Neural cell (in vitro differentiated cells): ENCODE data around the gene INPP5D. TPM values are rescaled to one million over a fixed set of nuclear protein-coding genes. Genes with fewer than 3 reads are reported as not detected.

ENCODE experiments used
- H2AFZ ChIP-seq: fragments of 200-600, 300-800 bp; sonication (generic), shearing (Covaris generic); 2 replicates; pipeline ENCODE4 v1.6.0; 2014; ENCODE audit warnings: low read depth, mild to moderate bottlenecking, antibody characterized with exemption, low read length, moderate library complexity
- H3F3A ChIP-seq: fragments of 200-600 bp; shearing (Covaris generic); 2 replicates; pipeline ENCODE4 v1.6.1; 2016; ENCODE audit warnings: mild to moderate bottlenecking, moderate library complexity, mixed read lengths, antibody characterized with exemption, low read length; ENCODE audit not compliant: insufficient read depth, poor library complexity, severe bottlenecking
- H3K27ac ChIP-seq: fragments of 200-600, 300-800 bp; sonication (generic), shearing (Covaris generic); 2 replicates; pipeline ENCODE4 v1.5.1; 2014; ENCODE audit warnings: mild to moderate bottlenecking, low read length, moderate library complexity
- H3K27me3 ChIP-seq: fragments of 300-800, 200-600 bp; sonication (generic), shearing (Covaris generic); 2 replicates; pipeline ENCODE4 v1.6.0; 2014; ENCODE audit warnings: mild to moderate bottlenecking, low read depth, low read length, moderate library complexity; ENCODE audit not compliant: insufficient read depth
- H3K36me3 ChIP-seq: fragments of 300-800, 200-600 bp; sonication (generic), shearing (Covaris generic); 2 replicates; pipeline ENCODE4 v1.5.1; 2014; ENCODE audit warnings: mild to moderate bottlenecking, antibody characterized with exemption, low read length, moderate library complexity; ENCODE audit not compliant: insufficient read depth
- H3K4me2 ChIP-seq: fragments of 300-800, 200-600 bp; sonication (generic), shearing (Covaris generic); 2 replicates; pipeline ENCODE4 v1.6.0; 2014; ENCODE audit warnings: mild to moderate bottlenecking, low read length
- H3K4me3 ChIP-seq: fragments of 300-800, 200-600 bp; sonication (generic), shearing (Covaris generic); 2 replicates; pipeline ENCODE4 v1.5.1; 2014; ENCODE audit warnings: mild to moderate bottlenecking, low read length, moderate library complexity
- H3K79me2 ChIP-seq: fragments of 200-600 bp; shearing (Covaris generic); replicated peaks from 2 replicates; pipeline ENCODE4 v1.6.0; 2014; ENCODE audit warnings: mild to moderate bottlenecking, low read length, moderate library complexity; ENCODE audit not compliant: insufficient read depth
- H3K9ac ChIP-seq: fragments of 300-800, 200-600 bp; sonication (generic), shearing (Covaris generic); 2 replicates; pipeline ENCODE4 v1.6.1; 2016; ENCODE audit warnings: mild to moderate bottlenecking, low read length, mixed read lengths
- H3K9me2 ChIP-seq: fragments of 200-600 bp; shearing (Covaris generic); 2 replicates; pipeline ENCODE4 v1.6.1; 2016; ENCODE audit warnings: mild to moderate bottlenecking, low read length, mixed read lengths; ENCODE audit not compliant: insufficient read depth
- H3K9me3 ChIP-seq: fragments of 200-600, 300-800 bp; sonication (generic), shearing (Covaris generic); 2 replicates; pipeline ENCODE4 v1.6.1; 2016; ENCODE audit warnings: mild to moderate bottlenecking, mixed run types, low read length, moderate library complexity, mixed read lengths
- H4K20me1 ChIP-seq: fragments of 200-600 bp; shearing (Covaris generic); 2 replicates; pipeline ENCODE4 v1.6.1; 2016; ENCODE audit warnings: mild to moderate bottlenecking, mixed run types; ENCODE audit not compliant: insufficient read depth
- EP300 ChIP-seq: fragments of 450-650 bp; conservative IDR thresholded peaks from 2 replicates; pipeline ENCODE4 v1.6.1; 2014; ENCODE audit warnings: antibody characterized with exemption, mild to moderate bottlenecking, moderate library complexity; ENCODE audit not compliant: poor library complexity, severe bottlenecking
- EZH2 ChIP-seq: fragments of 200-600, 300-800 bp; shearing (Covaris generic), sonication (generic); IDR thresholded peaks from 2 replicates; pipeline ENCODE4 v1.6.1; 2014; ENCODE audit warnings: antibody characterized with exemption, low read length, borderline replicate concordance, mild to moderate bottlenecking; ENCODE audit not compliant: insufficient read depth, poor library complexity, severe bottlenecking
- MXI1 ChIP-seq: fragments of 450-650 bp; conservative IDR thresholded peaks from 2 replicates; pipeline ENCODE4 v1.6.1; 2014; ENCODE audit warnings: antibody characterized with exemption, mild to moderate bottlenecking; ENCODE audit not compliant: poor library complexity, severe bottlenecking
- POLR2AphosphoS5 ChIP-seq: IDR thresholded peaks from 2 replicates; pipeline ENCODE4 v1.6.1; 2012
- RAD21 ChIP-seq: fragments of 450-650 bp; conservative IDR thresholded peaks from 2 replicates; pipeline ENCODE4 v1.6.1; 2014; ENCODE audit warnings: antibody characterized with exemption, mild to moderate bottlenecking, moderate library complexity
- REST ChIP-seq: IDR thresholded peaks from 2 replicates; pipeline ENCODE4 v1.6.1; 2012; ENCODE audit warnings: borderline replicate concordance
- SMC3 ChIP-seq: fragments of 450-650 bp; conservative IDR thresholded peaks from 2 replicates; pipeline ENCODE4 v1.6.1; 2014; ENCODE audit warnings: antibody characterized with exemption, mild to moderate bottlenecking, moderate library complexity; ENCODE audit not compliant: poor library complexity
- TAF1 ChIP-seq: IDR thresholded peaks from 2 replicates; pipeline ENCODE4 v1.6.1; 2012; ENCODE audit warnings: low read depth
- polyA plus RNA-seq: library from polyadenylated mRNA; depleted of rRNA; stranded (reverse); fragments of >200 nt; gene quantifications from 2 replicates; pipeline ENCODE4 v1.2.3, GENCODE V29; 2014
- TF ChIP-seq, protein P1 (sequence below): fragments of 450-650 bp; IDR thresholded peaks from 2 replicates; pipeline ENCODE4 v1.5.1; 2014; ENCODE audit warnings: antibody characterized with exemption, mild to moderate bottlenecking, moderate library complexity; ENCODE audit not compliant: poor library complexity, severe bottlenecking

INPP5D gene
- polyA plus RNA-seq, 1 donor from 2014 or later: not detected

GRCh38 chr2:233060980-233061590 is 943 bp downstream of the INPP5D start:
- no peak overlapping the region for H2AFZ ChIP-seq
- no peaks in the 10 kb centered on the region for H3K36me3 ChIP-seq
- H3K9me2 ChIP-seq: no peaks in the 10 kb centered on the region
- no peaks in the 10 kb centered on the region for H3K79me2 ChIP-seq
- no peak overlapping the region for H3K4me2 ChIP-seq
- no peak overlapping the region for H3K4me3 ChIP-seq
- H3K9ac ChIP-seq: no peak overlapping the region
- no peaks in the 10 kb centered on the region for H4K20me1 ChIP-seq
- H3K27me3 ChIP-seq: no peaks in the 10 kb centered on the region
- no peak for TF ChIP-seq TAF1
- no peak for TF ChIP-seq REST
- no peak for TF ChIP-seq SMC3
- TF ChIP-seq POLR2AphosphoS5: no peak
- no peak for TF ChIP-seq EP300
- no peak for TF ChIP-seq RAD21
- TF ChIP-seq, protein P1, sequence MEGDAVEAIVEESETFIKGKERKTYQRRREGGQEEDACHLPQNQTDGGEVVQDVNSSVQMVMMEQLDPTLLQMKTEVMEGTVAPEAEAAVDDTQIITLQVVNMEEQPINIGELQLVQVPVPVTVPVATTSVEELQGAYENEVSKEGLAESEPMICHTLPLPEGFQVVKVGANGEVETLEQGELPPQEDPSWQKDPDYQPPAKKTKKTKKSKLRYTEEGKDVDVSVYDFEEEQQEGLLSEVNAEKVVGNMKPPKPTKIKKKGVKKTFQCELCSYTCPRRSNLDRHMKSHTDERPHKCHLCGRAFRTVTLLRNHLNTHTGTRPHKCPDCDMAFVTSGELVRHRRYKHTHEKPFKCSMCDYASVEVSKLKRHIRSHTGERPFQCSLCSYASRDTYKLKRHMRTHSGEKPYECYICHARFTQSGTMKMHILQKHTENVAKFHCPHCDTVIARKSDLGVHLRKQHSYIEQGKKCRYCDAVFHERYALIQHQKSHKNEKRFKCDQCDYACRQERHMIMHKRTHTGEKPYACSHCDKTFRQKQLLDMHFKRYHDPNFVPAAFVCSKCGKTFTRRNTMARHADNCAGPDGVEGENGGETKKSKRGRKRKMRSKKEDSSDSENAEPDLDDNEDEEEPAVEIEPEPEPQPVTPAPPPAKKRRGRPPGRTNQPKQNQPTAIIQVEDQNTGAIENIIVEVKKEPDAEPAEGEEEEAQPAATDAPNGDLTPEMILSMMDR: no peak
- TF ChIP-seq MXI1: no peak
- TF ChIP-seq EZH2: no peak
- no peak overlapping the region for H3K27ac ChIP-seq
- no peaks in the 10 kb centered on the region for H3K9me3 ChIP-seq
- H3F3A ChIP-seq: no peaks in the 10 kb centered on the region

DNA sequence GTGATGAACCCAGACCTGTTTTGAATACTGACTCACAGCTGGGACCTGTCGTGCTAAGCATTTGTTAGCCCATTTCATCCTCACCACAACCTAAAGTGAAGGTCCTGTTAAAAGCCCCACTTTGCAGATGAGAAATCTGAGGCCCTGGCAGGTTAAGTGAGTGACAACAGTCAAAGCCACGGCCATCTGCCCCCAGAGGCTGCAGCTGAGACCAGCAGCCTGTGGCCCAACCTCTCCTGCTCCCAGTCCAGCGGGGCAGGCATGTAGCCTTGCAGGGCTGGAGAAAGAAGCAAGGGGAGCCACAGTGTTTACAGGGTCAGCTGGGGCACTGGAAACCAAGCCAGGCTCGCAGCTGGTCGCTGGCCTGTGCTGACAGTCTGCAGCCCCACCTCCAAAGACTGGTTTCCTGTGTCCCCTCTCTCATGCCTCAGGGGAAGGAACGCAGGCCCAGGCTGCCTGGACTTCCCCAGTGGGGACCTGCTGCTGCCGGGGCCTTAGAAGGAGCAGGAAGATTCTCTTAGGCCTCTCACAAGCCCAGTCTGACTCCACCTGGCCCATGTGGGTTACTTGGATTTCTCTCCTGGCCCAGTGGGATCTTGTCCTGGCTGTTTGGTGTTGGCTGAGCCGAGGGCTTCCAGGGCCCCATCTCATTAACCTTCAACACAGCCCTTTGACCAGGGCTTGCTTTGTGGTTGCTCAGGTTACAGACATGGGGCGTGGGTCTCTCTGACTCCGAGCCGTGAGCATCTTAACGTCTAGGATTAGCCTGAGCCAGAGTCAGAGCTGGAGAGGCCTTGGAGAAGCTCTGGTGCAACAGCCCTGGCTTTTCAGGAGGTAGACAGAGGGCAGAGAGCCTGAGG is 1.7 kb downstream of the INPP5D start:
- Histone ChIP-seq H3K9me3 (no peaks in the 10 kb centered on the region), H3K4me2 (no peak overlapping the region), H3K9ac (no peak overlapping the region), H3K27ac (no peak overlapping the region), H3K9me2 (no peaks in the 10 kb centered on the region), H3K36me3 (no peaks in the 10 kb centered on the region), H3F3A (no peaks in the 10 kb centered on the region), H4K20me1 (no peaks in the 10 kb centered on the region), H3K4me3 (no peak overlapping the region), H3K79me2 (no peaks in the 10 kb centered on the region), H3K27me3 (no peaks in the 10 kb centered on the region), H2AFZ (no peak overlapping the region)
- TF ChIP-seq MXI1 (no peak), POLR2AphosphoS5 (no peak), RAD21 (no peak), TAF1 (no peak), SMC3 (no peak), EP300 (no peak), REST (no peak), EZH2 (no peak)
- TF ChIP-seq, protein P1: no peak
